Measurements from ENCODE around the gene COPG1. TPM values are rescaled to one million over a fixed set of nuclear protein-coding genes. Genes with fewer than 3 reads are reported as not detected.

Gene COPG1
- total RNA-seq, 1 experiment from 2014 or later: 132 TPM

- TF ChIP-seq E2F4 (CRISPR knock-in tag; IDR thresholded peaks at IDR 0.05; ENCODE audit: borderline replicate concordance, low read depth): no peak
- no peak for TF ChIP-seq TEAD1 (CRISPR knock-in tag; IDR thresholded peaks at IDR 0.05)
- TF ChIP-seq TCF7 (CRISPR knock-in tag; IDR thresholded peaks at IDR 0.05; ENCODE audit: low read depth): no peak
- no peak for TF ChIP-seq ETV6 (CRISPR knock-in tag; IDR thresholded peaks at IDR 0.05)
- no peak for TF ChIP-seq RORB (CRISPR knock-in tag; IDR thresholded peaks at IDR 0.05)
- no peak for TF ChIP-seq PRDM15 (CRISPR knock-in tag; IDR thresholded peaks at IDR 0.05)
- TF ChIP-seq NFATC4 (CRISPR knock-in tag; IDR thresholded peaks at IDR 0.05): no peak
- no peak for TF ChIP-seq MYBL2 (CRISPR knock-in tag; IDR thresholded peaks at IDR 0.05)
- no peak for TF ChIP-seq ZNF138 (CRISPR knock-in tag; conservative IDR thresholded peaks at IDR 0.05)
These were observed 15.0 kb upstream of the COPG1 start (continued) for GRCh38 chr3:129234441-129234840.

- no peak for ATAC-seq
- H3K27me3 Mint-ChIP-seq (ENCODE audit: low read depth): no peaks in the 10 kb centered on the region
- TF ChIP-seq AFF4 (CRISPR knock-in tag; IDR thresholded peaks at IDR 0.05; ENCODE audit: borderline replicate concordance): no peak
- no peak overlapping the region for H3K27ac Mint-ChIP-seq
- no peak for DNase-seq (ENCODE audit: low spot score)
- no peak overlapping the region for H3K4me3 Mint-ChIP-seq
- CTCF ChIA-PET: interaction anchor here (1.1 to 1.7 kb wide), 2 partner anchors 10 to 74 kb away, joined by 3 read pairs; no protein-coding TSS in a partner anchor
- 0 out of 2 replicates have a peak, but pooled peaks cover 4% of the 10 kb centered on the region for H3K9me3 Mint-ChIP-seq
- peaks cover 6% of the 10 kb centered on the region for H3K4me1 Mint-ChIP-seq
- no peaks in the 10 kb centered on the region for H3K36me3 Mint-ChIP-seq
- POLR2A ChIA-PET: interaction anchor here (0.7 kb wide), 1 partner anchor 10 kb away, joined by 6 read pairs; no protein-coding TSS in a partner anchor
These were observed 14.0 kb upstream of the COPG1 start for GRCh38 chr3:129235344-129235917.

GRCh38 chr3:129238945-129239705 lies 10.3 kb upstream of the COPG1 start:
- H3K36me3 Mint-ChIP-seq: no peaks in the 10 kb centered on the region
- ChIA-PET CTCF (no interaction called here), POLR2A (interaction anchor here (0.8 kb wide), 1 partner anchor 14 kb away, joined by 3 read pairs; no protein-coding TSS in a partner anchor)
- no peak overlapping the region for H3K27ac Mint-ChIP-seq
- TF ChIP-seq NFE2L1 (CRISPR knock-in tag; IDR thresholded peaks at IDR 0.05) (no peak), ZNF121 (CRISPR knock-in tag; IDR thresholded peaks at IDR 0.05) (peak; percentile 2; the same call in 1 of the 2 replicates)
- peak; percentile 25; the same call in 1 of the 2 replicates for ATAC-seq
- H3K9me3 Mint-ChIP-seq: 0 out of 2 replicates have a peak, but pooled peaks cover 4% of the 10 kb centered on the region
- H3K4me3 Mint-ChIP-seq: no peak overlapping the region
- H3K27me3 Mint-ChIP-seq (ENCODE audit: low read depth): no peaks in the 10 kb centered on the region
- DNase-seq (ENCODE audit: low spot score): no peak
- H3K4me1 Mint-ChIP-seq: peaks cover 6% of the 10 kb centered on the region
